HTERT RPE-1 (cell line): ENCODE measurements around the gene UBE2V1.
"Not testable (repeated sequence)": the region's sequence is repeated elsewhere in the genome, so short reads cannot be mapped to it uniquely, and the experiment has no call there.

ENCODE experiments used
- in situ Hi-C: fragments of 300-500 bp; cut with MboI; formaldehyde crosslinking; loops from 4 replicates; pipeline ENCODE4 v1.14.3; 2020; ENCODE audit warnings: low sequenced_read_pairs

The UBE2V1 gene

GRCh38 chr20:50066161-50066834 lies 46.7 kb downstream of the UBE2V1 start:
- in situ Hi-C loops: no loop called here

- in situ Hi-C loops: no loop called here
Measured at GRCh38 chr20:50065325-50065615, 47.7 kb downstream of the UBE2V1 start.

DNA sequence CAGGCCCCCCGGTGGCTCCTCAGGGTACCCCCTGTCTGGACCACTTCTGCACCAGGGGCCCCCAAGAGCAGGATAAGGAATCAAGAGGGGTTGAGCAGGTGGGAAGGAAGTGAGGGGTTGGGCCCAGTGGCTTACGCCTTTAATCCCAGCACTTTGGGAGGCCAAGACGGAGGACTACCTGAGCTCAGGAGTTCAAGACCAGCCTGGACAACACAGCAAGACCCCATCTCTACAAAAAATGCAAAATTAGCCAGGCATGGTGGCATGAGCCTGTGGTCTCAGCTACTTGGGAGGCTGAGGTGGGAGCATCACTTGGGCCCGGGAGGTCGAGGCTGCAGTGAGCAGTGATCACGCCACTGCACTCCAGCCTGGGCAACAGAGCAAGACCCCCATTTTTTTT lies 49.2 kb downstream of the UBE2V1 start:
- in situ Hi-C loops: not testable (repeated sequence)

DNA sequence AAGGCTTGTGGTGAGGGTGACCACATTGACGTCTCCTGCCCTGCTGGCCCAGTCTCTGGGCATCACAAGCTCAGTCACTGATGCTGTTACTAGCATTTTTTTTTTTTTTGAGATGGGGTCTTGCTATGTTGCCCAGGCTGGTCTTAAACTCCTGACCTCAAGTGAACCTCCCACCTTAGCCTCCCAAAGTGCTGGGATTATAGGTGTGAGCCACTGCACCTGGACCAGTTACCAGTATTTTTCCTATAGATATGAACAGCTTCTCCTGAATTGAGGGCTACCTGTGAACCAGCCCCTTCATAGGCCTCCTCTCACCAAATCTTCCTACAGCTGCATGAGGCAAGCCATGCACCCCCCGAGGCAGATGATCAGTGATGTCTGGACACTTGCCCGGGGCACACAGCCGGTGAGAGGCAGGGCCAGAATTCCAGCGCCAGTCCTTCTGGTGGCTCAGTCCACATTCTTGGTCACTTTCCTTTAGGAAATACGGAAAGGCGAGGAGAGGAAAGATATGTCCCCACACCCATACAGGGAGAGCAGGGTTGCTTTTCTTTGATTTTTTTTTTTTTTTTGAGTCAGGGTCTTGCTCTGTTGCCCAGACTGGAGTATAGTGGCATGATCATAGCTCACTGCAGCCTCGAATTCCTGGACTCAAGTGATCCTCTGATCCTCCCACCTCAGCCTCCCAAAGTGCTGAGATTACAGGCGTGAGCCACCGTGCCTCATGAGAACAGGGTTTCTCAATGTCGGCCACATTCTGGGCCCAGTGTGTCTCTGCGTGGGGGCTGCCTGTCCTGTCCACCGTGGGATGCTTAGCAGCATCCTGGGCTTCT lies 50.7 kb downstream of the UBE2V1 start:
- in situ Hi-C loops: no loop called here

GRCh38 chr20:50061151-50062005 lies 51.6 kb downstream of the UBE2V1 start:
- in situ Hi-C loops: no loop called here

GRCh38 chr20:50058662-50059402 lies 54.1 kb downstream of the UBE2V1 start:
- in situ Hi-C loops: no loop called here

DNA sequence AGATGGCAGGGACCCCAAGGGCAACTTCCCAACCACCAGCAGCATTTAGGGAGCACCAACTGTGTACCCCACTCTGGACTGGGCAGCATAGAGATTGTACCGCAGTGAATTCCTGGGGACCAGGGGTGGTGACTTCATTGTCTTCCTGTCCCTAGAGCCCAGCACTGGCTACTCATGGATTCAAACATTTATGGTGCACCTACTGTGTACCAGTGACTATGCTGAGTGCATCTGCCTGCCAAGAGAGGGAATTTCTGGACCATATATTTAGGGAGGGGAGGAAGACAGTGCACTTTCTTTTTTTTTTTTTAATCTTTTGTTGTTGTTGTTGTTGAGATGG lies 55.3 kb downstream of the UBE2V1 start:
- in situ Hi-C loops: no loop called here

GRCh38 chr20:50056951-50057713 lies 55.8 kb downstream of the UBE2V1 start:
- in situ Hi-C loops: no loop called here

DNA sequence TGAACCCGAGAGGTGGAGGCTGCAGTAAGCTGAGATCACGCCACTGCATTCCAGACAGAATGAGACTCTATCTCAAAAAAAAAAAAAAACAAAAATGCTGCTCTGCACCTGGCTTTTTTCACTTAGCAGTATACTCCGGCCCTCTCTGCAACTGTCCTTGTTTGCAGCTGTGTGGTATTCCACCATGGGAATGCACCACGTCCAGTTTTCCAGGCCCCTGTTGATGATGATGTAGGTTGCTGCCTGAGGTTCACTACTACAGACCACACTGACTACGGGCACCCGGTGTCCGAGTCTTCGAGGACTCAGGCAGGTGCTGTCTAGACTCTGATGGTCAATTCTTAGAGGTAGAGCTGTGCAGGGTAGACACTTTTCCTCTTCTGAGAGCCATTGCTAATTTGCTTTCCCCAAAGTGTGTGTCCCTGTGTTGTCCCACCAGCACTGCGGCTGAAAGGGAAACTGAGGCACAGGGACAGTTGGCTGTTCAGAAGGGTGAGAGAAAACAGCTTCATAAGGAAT lies 56.5 kb downstream of the UBE2V1 start:
- in situ Hi-C loops: no loop called here

- in situ Hi-C loops: no loop called here
Measured at GRCh38 chr20:50055524-50056083, 57.3 kb downstream of the UBE2V1 start.

GRCh38 chr20:50054626-50055511 lies 58.1 kb downstream of the UBE2V1 start:
- in situ Hi-C loops: no loop called here

- in situ Hi-C loops: no loop called here
Measured at GRCh38 chr20:50054231-50054547, 58.8 kb downstream of the UBE2V1 start.

- in situ Hi-C loops: no loop called here
Measured at GRCh38 chr20:50053362-50054230, 59.4 kb downstream of the UBE2V1 start.

- in situ Hi-C loops: no loop called here
Measured at GRCh38 chr20:50052550-50053361, 60.2 kb downstream of the UBE2V1 start.

GRCh38 chr20:50050660-50051308 lies 62.2 kb downstream of the UBE2V1 start:
- in situ Hi-C loops: no loop called here

GRCh38 chr20:50050214-50050613 lies 62.7 kb downstream of the UBE2V1 start:
- in situ Hi-C loops: no loop called here
